GM12865 (cell line): Measurements from ENCODE around the gene ST6GALNAC4.
A peak's percentile ranks its signal among the peaks of the same experiment; 100 is the strongest.

Source experiments
- DNase-seq: peaks from one replicate; pipeline ENCODE4 v3.0.0; 2010; ENCODE audit warnings: low read depth
- H3K4me3 ChIP-seq: 2 replicates; pipeline ENCODE4 v1.5.1; 2011; ENCODE audit warnings: mild to moderate bottlenecking, low read depth, low read length, control low read depth
- CTCF ChIP-seq: IDR thresholded peaks from 2 replicates; pipeline ENCODE4 v1.5.1; 2011; ENCODE audit warnings: low read length, control low read depth, low read depth, inconsistent platforms; ENCODE audit not compliant: insufficient read depth; ENCODE audit errors: missing control alignments

Gene ST6GALNAC4

GRCh38 chr9:127919253-127919815 lies 2.5 kb upstream of the ST6GALNAC4 start:
- H3K4me3 ChIP-seq: no peak overlapping the region
- TF ChIP-seq CTCF: no peak
- DNase-seq: no peak

GRCh38 chr9:127918183-127919107 lies 1.6 kb upstream of the ST6GALNAC4 start:
- H3K4me3 ChIP-seq: no peak overlapping the region
- TF ChIP-seq CTCF: peak; percentile 13
- DNase-seq: peak; percentile 39

- peak; percentile 80 for DNase-seq
- peak overlapping the region; percentile 59 for H3K4me3 ChIP-seq
- no peak for TF ChIP-seq CTCF
These were observed 762 bp upstream of the ST6GALNAC4 start for GRCh38 chr9:127917603-127918002.

DNA sequence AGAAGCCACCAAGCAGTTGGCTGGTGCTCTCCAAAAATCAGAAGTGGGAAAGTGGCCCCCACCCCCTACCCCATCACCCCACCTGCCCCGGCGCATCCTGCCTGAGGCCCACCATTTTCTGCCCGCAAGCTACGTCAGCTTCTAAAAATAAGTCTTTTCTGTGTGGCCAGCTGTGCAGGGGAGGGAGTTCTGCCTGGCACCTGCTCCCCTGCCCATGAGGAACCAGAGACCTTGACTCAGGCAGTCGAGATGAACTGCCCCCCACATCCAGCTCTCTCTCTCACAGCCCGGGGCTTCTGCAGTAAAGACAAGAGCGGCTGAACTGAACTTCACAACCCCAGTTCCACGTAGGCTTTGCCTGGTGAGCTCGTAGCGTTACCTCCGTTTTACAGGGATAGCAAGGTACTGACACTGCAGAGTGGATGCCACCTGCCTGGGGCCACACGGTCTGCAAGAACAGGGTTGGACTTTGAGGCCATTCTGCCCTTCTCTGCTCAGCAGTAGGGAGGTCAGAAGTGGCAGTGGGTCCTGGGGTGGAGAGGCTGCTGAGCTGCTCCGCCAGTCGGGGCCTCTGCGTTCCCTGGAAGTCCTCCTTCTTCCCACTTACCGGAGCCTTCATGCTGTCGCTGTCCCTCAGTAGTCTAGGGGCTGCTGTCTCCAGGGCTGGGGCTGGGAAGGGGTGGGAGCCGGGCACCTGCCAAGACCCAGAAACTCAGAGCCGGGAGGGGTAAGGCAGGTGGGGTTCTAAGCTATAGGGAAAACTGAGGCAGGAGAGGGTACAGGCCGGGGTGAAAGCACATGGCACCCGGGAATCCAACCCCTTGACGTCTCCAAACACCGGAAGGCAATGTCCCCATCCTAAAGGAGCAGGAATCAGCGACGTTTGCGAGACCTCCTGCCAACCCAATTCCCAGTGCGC lies 781 bp downstream of the ST6GALNAC4 start:
- no peak for TF ChIP-seq CTCF
- peak; percentile 88 for DNase-seq
- peak overlapping the region; percentile 75 for H3K4me3 ChIP-seq

DNA sequence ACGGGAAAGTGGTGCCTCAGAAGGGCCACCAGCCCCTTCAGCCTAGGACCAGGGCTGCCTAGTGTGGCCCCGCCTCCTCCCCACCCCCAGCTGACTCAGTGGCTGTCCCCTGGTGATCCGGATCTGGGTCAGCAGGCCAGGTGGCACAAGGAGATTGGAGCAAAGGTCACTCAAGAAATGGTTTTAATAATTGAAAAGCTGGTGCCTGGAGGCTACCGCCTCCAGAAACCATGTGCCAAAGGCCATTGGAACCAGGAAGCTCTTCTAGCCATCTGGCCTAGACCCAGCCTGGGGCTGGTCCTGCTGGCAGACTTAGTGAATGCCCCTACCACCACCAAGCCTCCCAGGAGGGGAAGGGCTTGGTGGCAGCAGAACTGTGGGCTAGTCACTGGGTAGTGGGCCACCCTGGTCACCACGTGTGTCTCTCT lies 1.5 kb downstream of the ST6GALNAC4 start:
- DNase-seq: peak; percentile 24
- no peak for TF ChIP-seq CTCF
- H3K4me3 ChIP-seq: peak overlapping the region; percentile 75

DNA sequence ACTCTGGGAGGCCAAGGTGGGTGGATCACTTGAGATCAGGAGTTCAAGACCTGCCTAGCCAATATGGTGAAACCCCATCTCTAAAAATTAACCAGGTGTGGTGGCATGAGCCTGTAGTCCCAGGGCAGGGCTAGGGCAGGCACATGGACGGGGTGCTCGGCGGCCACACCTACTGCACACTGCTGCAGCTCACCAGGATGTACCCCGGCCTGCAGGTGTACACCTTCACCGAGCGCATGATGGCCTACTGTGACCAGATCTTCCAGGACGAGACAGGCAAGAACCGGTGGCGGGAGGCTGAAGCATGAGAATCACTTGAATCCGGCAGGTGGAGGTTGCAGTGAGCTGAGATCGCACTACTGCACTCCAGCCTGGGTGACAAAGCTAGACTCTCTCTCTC lies 3.2 kb downstream of the ST6GALNAC4 start:
- H3K4me3 ChIP-seq: no peak overlapping the region
- no peak for DNase-seq
- no peak for TF ChIP-seq CTCF
